H9 (cell line): Measurements from ENCODE around the gene GPC3. TPM values are rescaled to one million over a fixed set of nuclear protein-coding genes. Genes with fewer than 3 reads are reported as not detected.

ENCODE experiments used
- DNase-seq: peaks from one replicate; pipeline ENCODE4 v3.0.0-alpha.2; 2017
- H2AFZ ChIP-seq: one replicate; pipeline ENCODE4 v1.6.1; 2013; ENCODE audit warnings: mild to moderate bottlenecking, low read length, control low read depth, moderate library complexity
- H2AK5ac ChIP-seq: 2 replicates; pipeline ENCODE4 v1.6.1; 2013; ENCODE audit warnings: low read length, control low read depth, mixed read lengths; ENCODE audit not compliant: insufficient read length
- H2BK120ac ChIP-seq: one replicate; pipeline ENCODE4 v1.6.1; 2013; ENCODE audit warnings: low read depth, mild to moderate bottlenecking, low read length, control low read depth, inconsistent platforms; ENCODE audit not compliant: poor library complexity, severe bottlenecking
- H2BK12ac ChIP-seq: 2 replicates; pipeline ENCODE4 v1.6.1; 2013; ENCODE audit warnings: low read length, control low read depth, mixed read lengths, low read depth; ENCODE audit not compliant: insufficient read length
- H2BK15ac ChIP-seq: 2 replicates; pipeline ENCODE4 v1.6.1; 2013; ENCODE audit warnings: low read depth, low read length, control low read depth
- H2BK20ac ChIP-seq: one replicate; pipeline ENCODE4 v1.6.1; 2013; ENCODE audit warnings: low read depth, mild to moderate bottlenecking, low read length, control low read depth, inconsistent platforms; ENCODE audit not compliant: poor library complexity, severe bottlenecking
- H2BK5ac ChIP-seq: 2 replicates; pipeline ENCODE4 v1.6.1; 2013; ENCODE audit warnings: low read length, control low read depth, mixed read lengths; ENCODE audit not compliant: insufficient read length
- H3K14ac ChIP-seq: 2 replicates; pipeline ENCODE4 v1.6.1; 2013; ENCODE audit warnings: low read length, control low read depth; ENCODE audit not compliant: insufficient read depth
- H3K18ac ChIP-seq: 2 replicates; pipeline ENCODE4 v1.6.1; 2013; ENCODE audit warnings: low read depth, mild to moderate bottlenecking, mixed read lengths, low read length, control low read depth; ENCODE audit not compliant: insufficient read length
- H3K23ac ChIP-seq: 2 replicates; pipeline ENCODE4 v1.6.1; 2013; ENCODE audit warnings: low read length, control low read depth, mixed read lengths, low read depth; ENCODE audit not compliant: insufficient read length
- H3K23me2 ChIP-seq: 2 replicates; pipeline ENCODE4 v1.6.1; 2013; ENCODE audit warnings: low read depth, mild to moderate bottlenecking, mixed read lengths, low read length, control low read depth; ENCODE audit not compliant: insufficient read length, poor library complexity, severe bottlenecking
- H3K27ac ChIP-seq: 2 replicates; pipeline ENCODE4 v1.5.1; 2013; ENCODE audit warnings: low read length, control low read depth, mixed read lengths, low read depth; ENCODE audit not compliant: insufficient read length
- H3K27me3 ChIP-seq: 2 replicates; pipeline ENCODE4 v1.6.1; 2013; ENCODE audit warnings: low read length, control low read depth, inconsistent platforms; ENCODE audit not compliant: insufficient read depth
- H3K4ac ChIP-seq: 2 replicates; pipeline ENCODE4 v1.6.1; 2013; ENCODE audit warnings: low read depth, mild to moderate bottlenecking, control low read depth, inconsistent platforms, low read length, moderate library complexity
- H3K4me1 ChIP-seq: 2 replicates; pipeline ENCODE4 v1.6.1; 2013; ENCODE audit warnings: low read length, control low read depth, inconsistent platforms; ENCODE audit not compliant: insufficient read depth
- H3K4me2 ChIP-seq: 2 replicates; pipeline ENCODE4 v1.6.1; 2013; ENCODE audit warnings: low read length, control low read depth, mixed read lengths; ENCODE audit not compliant: insufficient read length, insufficient read depth
- H3K56ac ChIP-seq: 2 replicates; pipeline ENCODE4 v1.6.1; 2013; ENCODE audit warnings: low read depth, mild to moderate bottlenecking, mixed read lengths, low read length, control low read depth; ENCODE audit not compliant: insufficient read length
- H3K79me1 ChIP-seq: 2 replicates; pipeline ENCODE4 v1.6.1; 2013; ENCODE audit warnings: low read depth, mild to moderate bottlenecking, moderate library complexity, low read length, control low read depth, inconsistent platforms; ENCODE audit not compliant: insufficient read depth, poor library complexity, severe bottlenecking
- H3K79me2 ChIP-seq: 2 replicates; pipeline ENCODE4 v1.6.1; 2013; ENCODE audit warnings: low read length, control low read depth, inconsistent platforms; ENCODE audit not compliant: insufficient read depth
- H3K9ac ChIP-seq: 2 replicates; pipeline ENCODE4 v1.6.1; 2013; ENCODE audit warnings: low read length, control low read depth, mixed read lengths; ENCODE audit not compliant: insufficient read length; ENCODE audit errors: extremely low read depth
- H3K9me3 ChIP-seq: one replicate; pipeline ENCODE4 v1.6.1; 2013; ENCODE audit warnings: low read depth, low read length, inconsistent platforms; ENCODE audit not compliant: control insufficient read depth
- H3T11ph ChIP-seq: one replicate; pipeline ENCODE4 v1.6.1; 2013; ENCODE audit warnings: mild to moderate bottlenecking, low read length, control low read depth, inconsistent platforms
- H4K20me1 ChIP-seq: one replicate; pipeline ENCODE4 v1.6.1; 2013; ENCODE audit not compliant: control insufficient read depth, insufficient read length, insufficient read depth
- H4K5ac ChIP-seq: 2 replicates; pipeline ENCODE4 v1.6.1; 2013; ENCODE audit warnings: low read depth, mild to moderate bottlenecking, mixed read lengths, low read length, control low read depth; ENCODE audit not compliant: insufficient read length
- H4K8ac ChIP-seq: replicated peaks from 2 replicates; pipeline ENCODE4 v1.6.1; 2013; ENCODE audit warnings: low read length, control low read depth, mixed read lengths, low read depth; ENCODE audit not compliant: insufficient read length
- H4K91ac ChIP-seq: 2 replicates; pipeline ENCODE4 v1.6.1; 2013; ENCODE audit warnings: low read depth, mild to moderate bottlenecking, moderate library complexity, mixed read lengths, low read length, control low read depth; ENCODE audit not compliant: insufficient read length
- H3K27ac Mint-ChIP-seq, 3 experiments: 2 replicates in 2 of 3; 3 replicates in 1 of 3; pipeline ENCODE4 v1.8.0; 2020 to 2021; ENCODE audit warnings: mixed read lengths in 3 of 3, mild to moderate bottlenecking in 1 of 3, moderate library complexity in 1 of 3
- H3K27me3 Mint-ChIP-seq: 2 replicates; pipeline ENCODE4 v1.8.0; 2021; ENCODE audit warnings: low read depth, mild to moderate bottlenecking, moderate library complexity, mixed read lengths
- H3K36me3 Mint-ChIP-seq, 3 experiments: 2 replicates in 2 of 3; 3 replicates in 1 of 3; pipeline ENCODE4 v1.8.0; 2020 to 2021; ENCODE audit warnings: low read depth in 3 of 3, mixed read lengths in 3 of 3; ENCODE audit not compliant: insufficient read depth in 1 of 3
- H3K4me1 Mint-ChIP-seq, 2 experiments: 2 replicates each; pipeline ENCODE4 v1.8.0; 2020; ENCODE audit warnings: mixed read lengths in 2 of 2
- H3K4me3 Mint-ChIP-seq, 2 experiments: 2 replicates in 1 of 2; 3 replicates in 1 of 2; pipeline ENCODE4 v1.8.0; 2020 to 2021; ENCODE audit warnings: mild to moderate bottlenecking in 2 of 2, mixed read lengths in 2 of 2, moderate library complexity in 1 of 2
- H3K9me3 Mint-ChIP-seq, 2 experiments: 2 replicates in 1 of 2; 3 replicates in 1 of 2; pipeline ENCODE4 v1.8.0; 2020; ENCODE audit warnings: mild to moderate bottlenecking in 2 of 2, mixed read lengths in 2 of 2, moderate library complexity in 1 of 2
- CTCF ChIP-seq: fragments of 200-600 bp; sonication (generic); conservative IDR thresholded peaks from 3 replicates; pipeline ENCODE4 v1.8.0; 2021; ENCODE audit warnings: antibody characterized with exemption, mild to moderate bottlenecking
- WGBS: extraction: QIAGEN DNeasy Blood & Tissue Kit; methylation state at CpG from one replicate; pipeline ENCODE4 v1.1.7; 2013; ENCODE audit warnings: missing lambda C conversion rate, low lambda C conversion rate, mixed read lengths; ENCODE audit not compliant: insufficient read length; ENCODE audit errors: extremely low coverage; 5-methylcytosine and 5-hydroxymethylcytosine counted together
- total RNA-seq: library from RNA; stranded (reverse); gene quantifications from 2 replicates; pipeline ENCODE4 v1.2.1, GENCODE V29; 2021

GPC3 gene
- total RNA-seq, 1 experiment from 2014 or later: 108 TPM

- Histone ChIP-seq H3K9ac (no peak overlapping the region), H2AFZ (no peak overlapping the region), H2BK15ac (no peak overlapping the region), H4K20me1 (no peaks in the 10 kb centered on the region), H4K5ac (no peak overlapping the region), H3K23me2 (no peaks in the 10 kb centered on the region), H3K9me3 (no peaks in the 10 kb centered on the region), H3K4me2 (no peak overlapping the region), H3K23ac (no peak overlapping the region), H2BK20ac (no peak overlapping the region), H3K79me1 (no peaks in the 10 kb centered on the region), H3K27me3 (no peaks in the 10 kb centered on the region; the same call in 1 of the 2 replicates), H3K79me2 (no peaks in the 10 kb centered on the region), H3K27ac (no peak overlapping the region), H3K56ac (no peak overlapping the region), H2BK120ac (no peak overlapping the region), H3K4ac (no peak overlapping the region), H3K18ac (no peak overlapping the region), H2AK5ac (no peak overlapping the region), H3K14ac (no peak overlapping the region), H4K8ac (no peak overlapping the region), H3K4me1 (0 out of 2 replicates have a peak, but pooled peaks cover 3% of the 10 kb centered on the region), H2BK5ac (no peak overlapping the region), H2BK12ac (no peak overlapping the region), H3T11ph (no peak overlapping the region), H4K91ac (no peak overlapping the region)
- Mint-ChIP-seq H3K36me3 (peaks cover 2 to 11% (median 3%) of the 10 kb centered on the region in 3 experiments; a peak in 3 of 7 replicates), H3K4me1 (peaks cover 7 to 13% of the 10 kb centered on the region in 2 experiments), H3K9me3 (no peaks in the 10 kb centered on the region), H3K27ac (peak overlapping the region; percentile 10 to 85 (median 80); a peak in 5 of 7 replicates), H3K27me3 (no peaks in the 10 kb centered on the region; the same call in 1 of the 2 replicates), H3K4me3 (no peak overlapping the region)
- WGBS: no CpG with 5 or more reads among the region's 5 CpGs
- peak; percentile 87 for TF ChIP-seq CTCF
- DNase-seq: peak; percentile 43
These were observed 146.4 kb downstream of the GPC3 start for GRCh38 chrX:133838761-133839676.
